Liver (tissue), 3 donors: ENCODE data around the gene YWHAB.

Experiments used
- CTCF ChIP-seq: fragments of 150-350 bp; IDR thresholded peaks from 2 replicates; pipeline ENCODE4 v1.5.1; 2017; ENCODE audit warnings: improper control_type of control experiment, low read depth, low read length; ENCODE audit not compliant: missing input control
- EGR1 ChIP-seq, 2 donors: IDR thresholded peaks; 2 replicates each; pipeline ENCODE4 v1.6.1; 2016 to 2018; ENCODE audit warnings: antibody characterized with exemption in 2 of 2, low read depth in 2 of 2
- MAX ChIP-seq: IDR thresholded peaks from 2 replicates; pipeline ENCODE4 v1.6.1; 2016; ENCODE audit warnings: antibody characterized with exemption
- RAD21 ChIP-seq, 2 donors: IDR thresholded peaks; 2 replicates each; pipeline ENCODE4 v1.6.1; 2016; ENCODE audit warnings: antibody characterized with exemption in 2 of 2, mild to moderate bottlenecking in 2 of 2
- SP1 ChIP-seq: IDR thresholded peaks from 2 replicates; pipeline ENCODE4 v1.6.1; 2018; ENCODE audit warnings: antibody characterized with exemption, mild to moderate bottlenecking
- TAF1 ChIP-seq: conservative IDR thresholded peaks from 2 replicates; pipeline ENCODE4 v1.6.1; 2016; ENCODE audit warnings: antibody characterized with exemption, mild to moderate bottlenecking
- donor health status: healthy.
- donor health status: healthy.

- TF ChIP-seq CTCF (no peak), RAD21 (IDR thresholded peaks at IDR 0.05) (no peak), SP1 (no peak), EGR1 (IDR thresholded peaks at IDR 0.05; ENCODE audit: low read depth in 2 of 2) (no peak), MAX (no peak), TAF1 (no peak)
Observed at GRCh38 chr20:44924541-44924940, 39.0 kb downstream of the YWHAB start.
